Thyroid gland (tissue), 4 donors: ENCODE data around the gene PCGF1. TPM values are rescaled to one million over a fixed set of nuclear protein-coding genes. Genes with fewer than 3 reads are reported as not detected.
"Not testable (repeated sequence)": the region's sequence is repeated elsewhere in the genome, so short reads cannot be mapped to it uniquely, and the experiment has no call there.

ENCODE experiments used
- DNase-seq, 2 donors: peaks; one replicate each; pipeline ENCODE4 v3.0.0-alpha.2; 2019
- H3K27ac ChIP-seq, 3 donors: fragments of 200-600 bp; sonication (generic); 1 replicate in 2 of 3; 2 replicates in 1 of 3; pipeline ENCODE4 v1.5.1; 2016 to 2019; ENCODE audit warnings: mild to moderate bottlenecking in 1 of 3, moderate library complexity in 1 of 3
- H3K27me3 ChIP-seq: fragments of 200-600 bp; sonication (generic); one replicate; pipeline ENCODE4 v1.5.1; 2019
- H3K36me3 ChIP-seq, 2 donors: fragments of 200-600 bp; sonication (generic); one replicate each; pipeline ENCODE4 v1.5.1; 2016 to 2019
- H3K4me1 ChIP-seq, 2 donors: fragments of 200-600 bp; sonication (generic); one replicate each; pipeline ENCODE4 v1.5.1; 2017 to 2019
- H3K4me3 ChIP-seq, 3 donors: fragments of 200-600 bp; sonication (generic); replicated peaks in 1 of 3; 1 replicate in 2 of 3; 2 replicates in 1 of 3; pipeline ENCODE4 v1.5.1; 2016; ENCODE audit warnings: mild to moderate bottlenecking in 1 of 3
- H3K9me3 ChIP-seq: fragments of 200-600 bp; sonication (generic); one replicate; pipeline ENCODE4 v1.5.1; 2017
- POLR2A ChIP-seq, 2 donors: fragments of 450-650 bp; IDR thresholded peaks; one replicate each; pipeline ENCODE4 v1.6.1; 2017; ENCODE audit warnings: antibody characterized with exemption in 2 of 2, mild to moderate bottlenecking in 2 of 2, moderate library complexity in 1 of 2
- WGBS, 2 donors: methylation state at CpG; one replicate each; pipeline ENCODE4 v1.1.5; 2017; 5-methylcytosine and 5-hydroxymethylcytosine counted together
- intact Hi-C: fragments of 100-400 bp; cut with DNase I; formaldehyde crosslinking; loops from one replicate; pipeline ENCODE4 v1.15.1; 2023
- total RNA-seq, 4 donors: library from RNA; depleted of rRNA; stranded (reverse); fragments of >200 nt; gene quantifications; one replicate each; pipeline ENCODE4 v1.2.3, GENCODE V29; 2016
- TF ChIP-seq, protein P1 (sequence below), 6 experiments: fragments of 200-600 bp in 3 of 6; fragments of 450-650 bp in 3 of 6; sonication (generic) in 3 of 6; IDR thresholded peaks; one replicate each; pipeline ENCODE4 v1.5.1; 2016 to 2019; ENCODE audit warnings: antibody characterized with exemption in 6 of 6, mild to moderate bottlenecking in 2 of 6, inconsistent platforms in 1 of 6, moderate library complexity in 1 of 6

The PCGF1 gene
- total RNA-seq, 4 donors from 2014 or later: 11.0 to 25.9 (median 17.1) TPM

DNA sequence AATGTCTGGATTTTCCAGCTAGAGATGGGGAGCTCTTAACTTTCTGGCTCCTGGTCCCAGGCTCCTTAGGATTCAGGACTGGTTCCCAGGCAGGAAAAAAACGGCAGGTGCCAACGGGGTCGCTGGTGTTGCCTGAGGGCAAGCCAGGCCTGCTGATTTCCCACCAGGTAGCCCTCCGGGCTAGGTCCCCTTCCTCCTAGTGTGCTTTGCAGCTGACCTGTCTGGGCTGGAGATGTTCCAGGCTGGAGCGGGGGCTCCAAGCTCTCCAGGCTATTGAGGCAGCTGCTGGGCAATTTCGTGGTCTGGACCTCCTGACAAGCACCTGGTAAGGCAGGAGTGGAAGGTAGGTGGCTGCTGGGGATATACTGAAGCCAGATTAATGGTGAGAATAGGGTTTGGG, 33.0 kb downstream of the PCGF1 start:
- H3K4me1 ChIP-seq: peaks cover 5 to 16% of the 10 kb centered on the region in 2 donors
- no peak overlapping the region for H3K27ac ChIP-seq
- TF ChIP-seq POLR2A (IDR thresholded peaks at IDR 0.05): no peak
- TF ChIP-seq, protein P1, sequence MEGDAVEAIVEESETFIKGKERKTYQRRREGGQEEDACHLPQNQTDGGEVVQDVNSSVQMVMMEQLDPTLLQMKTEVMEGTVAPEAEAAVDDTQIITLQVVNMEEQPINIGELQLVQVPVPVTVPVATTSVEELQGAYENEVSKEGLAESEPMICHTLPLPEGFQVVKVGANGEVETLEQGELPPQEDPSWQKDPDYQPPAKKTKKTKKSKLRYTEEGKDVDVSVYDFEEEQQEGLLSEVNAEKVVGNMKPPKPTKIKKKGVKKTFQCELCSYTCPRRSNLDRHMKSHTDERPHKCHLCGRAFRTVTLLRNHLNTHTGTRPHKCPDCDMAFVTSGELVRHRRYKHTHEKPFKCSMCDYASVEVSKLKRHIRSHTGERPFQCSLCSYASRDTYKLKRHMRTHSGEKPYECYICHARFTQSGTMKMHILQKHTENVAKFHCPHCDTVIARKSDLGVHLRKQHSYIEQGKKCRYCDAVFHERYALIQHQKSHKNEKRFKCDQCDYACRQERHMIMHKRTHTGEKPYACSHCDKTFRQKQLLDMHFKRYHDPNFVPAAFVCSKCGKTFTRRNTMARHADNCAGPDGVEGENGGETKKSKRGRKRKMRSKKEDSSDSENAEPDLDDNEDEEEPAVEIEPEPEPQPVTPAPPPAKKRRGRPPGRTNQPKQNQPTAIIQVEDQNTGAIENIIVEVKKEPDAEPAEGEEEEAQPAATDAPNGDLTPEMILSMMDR (IDR thresholded peaks at IDR 0.05): no peak
- intact Hi-C loops: no loop called here
- no peak for DNase-seq
- H3K4me3 ChIP-seq: no peak overlapping the region
- WGBS, 2 donors: 91 to 96% methylated on average over 4 to 6 of the region's 6 CpGs
- no peaks in the 10 kb centered on the region for H3K27me3 ChIP-seq
- no peaks in the 10 kb centered on the region for H3K9me3 ChIP-seq
- peaks cover 14 to 16% of the 10 kb centered on the region in 2 donors for H3K36me3 ChIP-seq

DNA sequence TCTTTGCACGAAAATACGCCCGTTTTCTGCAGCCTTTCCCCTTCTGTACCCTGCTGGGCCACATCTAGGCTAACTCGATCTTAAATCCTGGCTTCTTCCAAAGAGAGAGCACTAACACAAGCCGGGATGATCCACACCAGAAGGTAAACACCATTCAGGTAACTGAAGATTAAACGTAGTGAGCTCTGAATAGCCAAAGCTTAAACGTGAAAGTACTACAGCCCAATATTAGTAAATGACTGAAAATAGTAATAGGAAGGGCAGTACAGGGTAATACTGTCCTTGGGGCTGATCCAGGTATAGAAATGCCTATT, 34.6 kb downstream of the PCGF1 start:
- peak overlapping the region; percentile 82 to 86 (median 83) for H3K27ac ChIP-seq
- 4 to 14% methylated on average over 7 of the region's 7 CpGs for WGBS, 2 donors
- no peak for TF ChIP-seq POLR2A (IDR thresholded peaks at IDR 0.05)
- TF ChIP-seq, protein P1 (IDR thresholded peaks at IDR 0.05): no peak
- intact Hi-C loops: no loop called here
- peaks cover 5 to 16% of the 10 kb centered on the region in 2 donors for H3K4me1 ChIP-seq
- H3K27me3 ChIP-seq: no peaks in the 10 kb centered on the region
- DNase-seq: no peak
- H3K36me3 ChIP-seq: peaks cover 14 to 16% of the 10 kb centered on the region in 2 donors
- H3K9me3 ChIP-seq: no peaks in the 10 kb centered on the region
- peak overlapping the region; percentile 4 to 78 (median 35) for H3K4me3 ChIP-seq

DNA sequence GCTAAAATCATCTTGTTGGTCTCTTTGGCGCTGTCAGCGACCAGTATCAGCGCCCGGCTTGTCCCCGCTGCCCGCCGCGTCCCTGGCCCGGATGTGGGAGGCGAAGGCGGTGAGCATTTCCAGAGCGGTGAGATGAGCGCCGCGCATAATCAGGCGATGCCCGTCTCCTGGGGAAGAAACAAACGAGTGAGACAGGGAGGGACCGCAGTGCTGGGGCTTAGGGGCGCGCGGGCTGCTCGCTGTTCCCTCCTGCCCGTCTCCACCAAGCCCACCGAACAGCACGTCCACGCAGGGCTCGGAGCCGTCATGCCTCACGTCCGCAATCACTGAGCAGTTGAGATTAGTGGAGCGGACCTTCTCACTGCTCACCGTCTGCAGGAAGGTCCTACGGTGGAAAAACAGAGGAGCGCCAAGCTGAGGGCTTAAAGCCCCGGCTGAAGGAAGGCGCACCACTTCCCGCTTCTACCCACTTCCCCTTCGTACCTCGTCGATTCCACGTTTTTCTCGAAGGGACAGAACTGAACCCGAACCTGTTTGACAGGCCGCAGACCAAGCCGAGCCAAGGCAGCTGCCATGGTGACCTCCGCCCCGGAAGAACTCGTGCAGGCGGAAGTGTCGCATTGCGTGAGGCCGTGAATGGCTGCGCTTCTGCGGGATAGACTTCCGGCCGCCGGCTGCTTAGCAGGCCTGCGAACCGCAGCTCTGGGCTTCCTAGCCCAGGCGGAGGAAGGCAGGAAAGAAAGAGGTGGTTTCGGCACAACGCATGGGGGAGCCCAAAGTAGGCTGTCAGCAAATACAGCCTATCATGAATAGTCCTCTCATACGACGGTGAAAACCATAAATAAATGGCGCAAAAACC, 35.2 kb downstream of the PCGF1 start, which contains the start of gene MRPL53:
Gene MRPL53, minus strand, starts transcription at position 595 of the 859 bp plus-strand sequence. Its CDS starts 20 bp downstream, at position 575.
- intact Hi-C loops: no loop called here
- H3K9me3 ChIP-seq: no peaks in the 10 kb centered on the region
- H3K27me3 ChIP-seq: no peaks in the 10 kb centered on the region
- TF ChIP-seq, protein P1 (IDR thresholded peaks at IDR 0.05): no peak
- peak in 1 of 2 donors; percentile 80 for TF ChIP-seq POLR2A (IDR thresholded peaks at IDR 0.05)
- peak; percentile 93 to 95 for DNase-seq
- H3K4me3 ChIP-seq: peak within 1 kb of the TSS; percentile 4 to 78 (median 35)
- peak within 1 kb of the TSS; percentile 82 to 86 (median 83) for H3K27ac ChIP-seq
- H3K4me1 ChIP-seq: peaks cover 5 to 16% of the 10 kb centered on the region in 2 donors
- H3K36me3 ChIP-seq: peaks cover 14 to 16% of the 10 kb centered on the region in 2 donors
- WGBS, 2 donors: 1 to 2% methylated on average over 41 of the region's 66 CpGs

DNA sequence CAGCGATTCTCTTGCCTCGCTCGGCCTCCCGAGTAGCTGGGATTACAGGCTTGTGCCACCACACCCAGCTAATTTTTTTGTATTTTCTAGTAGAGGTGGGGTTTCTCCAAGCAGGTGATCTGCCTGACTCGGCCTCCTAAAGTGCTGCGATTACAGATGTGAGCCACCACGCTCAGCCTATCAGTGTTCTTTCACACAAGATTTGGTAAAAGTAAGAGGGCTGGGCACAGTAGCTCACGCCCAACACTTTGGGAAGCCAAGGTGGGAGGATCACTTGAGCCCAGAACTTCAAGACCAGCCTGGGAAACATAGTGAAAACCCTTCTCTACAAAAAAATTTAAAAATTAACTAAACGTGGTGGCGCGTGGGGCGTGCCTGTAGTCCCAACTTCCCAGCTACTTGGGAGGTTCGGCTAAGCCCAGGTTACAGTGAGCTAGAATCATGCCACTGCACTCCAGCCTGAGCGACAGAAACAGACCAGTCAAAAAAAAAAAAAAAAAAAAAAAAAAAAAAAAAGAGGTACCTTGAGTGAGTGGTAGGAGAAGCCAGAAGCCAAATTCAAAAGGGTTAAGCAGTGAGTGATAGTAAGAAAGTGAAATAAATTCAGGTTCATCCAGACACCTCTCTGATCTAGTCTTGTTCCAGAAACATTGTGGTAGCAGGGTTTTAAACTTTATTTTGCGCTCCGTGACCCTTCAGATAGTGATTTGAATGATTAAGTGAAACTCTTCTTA, 36.0 kb downstream of the PCGF1 start:
- H3K9me3 ChIP-seq: no peaks in the 10 kb centered on the region
- intact Hi-C loops: no loop called here

DNA sequence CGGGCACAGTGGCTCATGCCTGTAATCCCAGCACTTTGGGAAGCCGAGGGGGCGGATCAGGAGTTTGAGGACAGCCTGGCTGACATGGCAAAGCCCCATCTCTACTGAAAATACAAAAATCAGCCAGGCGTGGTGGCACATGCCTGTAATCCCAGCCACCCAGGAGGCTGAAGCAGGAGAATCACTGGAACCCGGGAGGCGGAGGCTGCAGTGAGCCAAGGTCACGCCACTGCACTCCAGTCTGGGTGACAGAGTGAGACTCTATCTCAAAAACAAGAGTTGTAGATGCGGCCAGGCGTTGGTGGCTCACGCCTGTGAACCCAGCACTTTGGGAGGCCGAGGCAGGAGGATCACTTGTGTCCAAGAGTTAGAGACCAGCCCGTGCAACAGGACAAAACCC, 36.8 kb downstream of the PCGF1 start:
- DNase-seq: not testable (repeated sequence)

More for the DNA sequence above, 36.0 kb downstream of the PCGF1 start:
- H3K27ac ChIP-seq: peak overlapping the region; percentile 82 to 86 (median 83)
- peaks cover 14 to 16% of the 10 kb centered on the region in 2 donors for H3K36me3 ChIP-seq
- DNase-seq: peak in 1 of 2 donors; percentile 6
- H3K4me3 ChIP-seq: peak overlapping the region; percentile 4 to 78 (median 35)
- H3K4me1 ChIP-seq: peaks cover 5 to 16% of the 10 kb centered on the region in 2 donors
- WGBS, 2 donors: 62 to 66% methylated on average over 16 of the region's 16 CpGs
- no peak for TF ChIP-seq POLR2A (IDR thresholded peaks at IDR 0.05)
- TF ChIP-seq, protein P1 (IDR thresholded peaks at IDR 0.05): no peak
- H3K27me3 ChIP-seq: no peaks in the 10 kb centered on the region

More for the DNA sequence above, 36.8 kb downstream of the PCGF1 start:
- H3K9me3 ChIP-seq, H3K27ac ChIP-seq, intact Hi-C loops, H3K27me3 ChIP-seq, H3K4me3 ChIP-seq: not testable (repeated sequence)
- Histone ChIP-seq H3K4me1 (peaks cover 7 to 16% of the 10 kb centered on the region in 2 donors), H3K36me3 (peaks cover 14 to 16% of the 10 kb centered on the region in 2 donors)
- 91 to 99% methylated on average over 12 of the region's 12 CpGs for WGBS, 2 donors
